Measurements from ENCODE around the gene DSTN.

DNA sequence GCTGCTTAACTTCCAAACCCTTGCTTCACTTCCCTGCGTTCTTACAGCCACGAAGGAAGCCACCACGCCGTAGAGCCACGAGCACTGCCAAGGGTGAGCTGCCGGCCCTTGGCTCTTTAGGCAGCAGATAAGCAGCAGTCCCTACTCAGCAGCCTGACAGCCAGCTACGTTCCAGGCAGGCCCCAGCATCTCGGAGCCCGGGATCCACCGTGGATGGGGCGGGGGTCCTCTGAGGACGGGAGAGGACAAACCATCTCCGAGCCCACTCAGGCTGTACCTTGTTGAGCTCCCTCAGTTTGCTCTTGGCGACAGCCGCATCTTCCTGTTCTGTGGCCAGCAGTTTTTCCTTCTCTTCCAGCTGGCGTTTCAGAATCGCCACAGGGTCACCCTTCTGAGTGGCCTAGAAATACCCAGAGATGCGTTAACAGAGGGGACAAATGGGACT, 71.7 kb downstream of the DSTN start:
- TF ChIP-seq, protein P1, sequence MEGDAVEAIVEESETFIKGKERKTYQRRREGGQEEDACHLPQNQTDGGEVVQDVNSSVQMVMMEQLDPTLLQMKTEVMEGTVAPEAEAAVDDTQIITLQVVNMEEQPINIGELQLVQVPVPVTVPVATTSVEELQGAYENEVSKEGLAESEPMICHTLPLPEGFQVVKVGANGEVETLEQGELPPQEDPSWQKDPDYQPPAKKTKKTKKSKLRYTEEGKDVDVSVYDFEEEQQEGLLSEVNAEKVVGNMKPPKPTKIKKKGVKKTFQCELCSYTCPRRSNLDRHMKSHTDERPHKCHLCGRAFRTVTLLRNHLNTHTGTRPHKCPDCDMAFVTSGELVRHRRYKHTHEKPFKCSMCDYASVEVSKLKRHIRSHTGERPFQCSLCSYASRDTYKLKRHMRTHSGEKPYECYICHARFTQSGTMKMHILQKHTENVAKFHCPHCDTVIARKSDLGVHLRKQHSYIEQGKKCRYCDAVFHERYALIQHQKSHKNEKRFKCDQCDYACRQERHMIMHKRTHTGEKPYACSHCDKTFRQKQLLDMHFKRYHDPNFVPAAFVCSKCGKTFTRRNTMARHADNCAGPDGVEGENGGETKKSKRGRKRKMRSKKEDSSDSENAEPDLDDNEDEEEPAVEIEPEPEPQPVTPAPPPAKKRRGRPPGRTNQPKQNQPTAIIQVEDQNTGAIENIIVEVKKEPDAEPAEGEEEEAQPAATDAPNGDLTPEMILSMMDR (conservative IDR thresholded peaks at IDR 0.05; ENCODE audit: low read depth in 2 of 2) = no peak
- TF ChIP-seq POLR2AphosphoS5 (IDR thresholded peaks at IDR 0.05; ENCODE audit: low read depth) = no peak
- no peak for TF ChIP-seq ZNF331 (CRISPR knock-in tag; IDR thresholded peaks at IDR 0.05; ENCODE audit: low read depth)
- TF ChIP-seq EZH2 (IDR thresholded peaks at IDR 0.05; ENCODE audit: low read depth, unreplicated experiment) = no peak
- no peak for TF ChIP-seq CREB1 (CRISPR knock-in tag; IDR thresholded peaks at IDR 0.05; ENCODE audit: low read depth)
- no peak for TF ChIP-seq EZH2phosphoT487 (IDR thresholded peaks at IDR 0.05; ENCODE audit: unreplicated experiment)
- TF ChIP-seq, protein P2, sequence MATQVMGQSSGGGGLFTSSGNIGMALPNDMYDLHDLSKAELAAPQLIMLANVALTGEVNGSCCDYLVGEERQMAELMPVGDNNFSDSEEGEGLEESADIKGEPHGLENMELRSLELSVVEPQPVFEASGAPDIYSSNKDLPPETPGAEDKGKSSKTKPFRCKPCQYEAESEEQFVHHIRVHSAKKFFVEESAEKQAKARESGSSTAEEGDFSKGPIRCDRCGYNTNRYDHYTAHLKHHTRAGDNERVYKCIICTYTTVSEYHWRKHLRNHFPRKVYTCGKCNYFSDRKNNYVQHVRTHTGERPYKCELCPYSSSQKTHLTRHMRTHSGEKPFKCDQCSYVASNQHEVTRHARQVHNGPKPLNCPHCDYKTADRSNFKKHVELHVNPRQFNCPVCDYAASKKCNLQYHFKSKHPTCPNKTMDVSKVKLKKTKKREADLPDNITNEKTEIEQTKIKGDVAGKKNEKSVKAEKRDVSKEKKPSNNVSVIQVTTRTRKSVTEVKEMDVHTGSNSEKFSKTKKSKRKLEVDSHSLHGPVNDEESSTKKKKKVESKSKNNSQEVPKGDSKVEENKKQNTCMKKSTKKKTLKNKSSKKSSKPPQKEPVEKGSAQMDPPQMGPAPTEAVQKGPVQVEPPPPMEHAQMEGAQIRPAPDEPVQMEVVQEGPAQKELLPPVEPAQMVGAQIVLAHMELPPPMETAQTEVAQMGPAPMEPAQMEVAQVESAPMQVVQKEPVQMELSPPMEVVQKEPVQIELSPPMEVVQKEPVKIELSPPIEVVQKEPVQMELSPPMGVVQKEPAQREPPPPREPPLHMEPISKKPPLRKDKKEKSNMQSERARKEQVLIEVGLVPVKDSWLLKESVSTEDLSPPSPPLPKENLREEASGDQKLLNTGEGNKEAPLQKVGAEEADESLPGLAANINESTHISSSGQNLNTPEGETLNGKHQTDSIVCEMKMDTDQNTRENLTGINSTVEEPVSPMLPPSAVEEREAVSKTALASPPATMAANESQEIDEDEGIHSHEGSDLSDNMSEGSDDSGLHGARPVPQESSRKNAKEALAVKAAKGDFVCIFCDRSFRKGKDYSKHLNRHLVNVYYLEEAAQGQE (IDR thresholded peaks at IDR 0.05; ENCODE audit: unreplicated experiment) = no peak
- TF ChIP-seq JUNB (IDR thresholded peaks at IDR 0.05; ENCODE audit: unreplicated experiment) = no peak

Data from GM23338 (cell line).